Mesodermal cell (in vitro differentiated cells): ENCODE measurements around the gene SLC4A2. TPM values are rescaled to one million over a fixed set of nuclear protein-coding genes. Genes with fewer than 3 reads are reported as not detected.
A peak's percentile ranks its signal among the peaks of the same experiment; 100 is the strongest.
"Not testable (repeated sequence)": the region's sequence is repeated elsewhere in the genome, so short reads cannot be mapped to it uniquely, and the experiment has no call there.

Source experiments
- H3K27ac ChIP-seq: 2 replicates; pipeline ENCODE4 v1.7.0; 2013; ENCODE audit warnings: mild to moderate bottlenecking, low read depth, low read length, moderate library complexity; ENCODE audit not compliant: severe bottlenecking
- H3K36me3 ChIP-seq: 2 replicates; pipeline ENCODE4 v1.7.1; 2013; ENCODE audit warnings: mild to moderate bottlenecking, low read length, moderate library complexity; ENCODE audit not compliant: control insufficient read depth, insufficient read depth
- H3K4me1 ChIP-seq: one replicate; pipeline ENCODE4 v1.7.1; 2013; ENCODE audit warnings: mild to moderate bottlenecking, low read length; ENCODE audit not compliant: insufficient read depth, control insufficient read depth, poor library complexity, severe bottlenecking
- H3K4me3 ChIP-seq: 2 replicates; pipeline ENCODE4 v1.7.0; 2013; ENCODE audit warnings: low read length, control low read depth, mild to moderate bottlenecking; ENCODE audit not compliant: insufficient read depth, poor library complexity, severe bottlenecking; ENCODE audit errors: extremely low read depth
- H3K9me3 ChIP-seq: 2 replicates; pipeline ENCODE4 v1.7.1; 2013; ENCODE audit warnings: mild to moderate bottlenecking, low read length, moderate library complexity; ENCODE audit not compliant: control insufficient read depth
- WGBS, 2 experiments: methylation state at CpG; one replicate each; pipeline ENCODE4 v1.1.5; 2013; ENCODE audit warnings: missing lambda C conversion rate in 2 of 2; ENCODE audit not compliant: insufficient coverage in 2 of 2; 5-methylcytosine and 5-hydroxymethylcytosine counted together
- polyA plus RNA-seq, 2 experiments: library from polyadenylated mRNA; stranded (reverse); fragments of 50-300 nt; gene quantifications; one replicate each; pipeline ENCODE4 v1.2.3, GENCODE V29; 2013

SLC4A2 gene, protein sequence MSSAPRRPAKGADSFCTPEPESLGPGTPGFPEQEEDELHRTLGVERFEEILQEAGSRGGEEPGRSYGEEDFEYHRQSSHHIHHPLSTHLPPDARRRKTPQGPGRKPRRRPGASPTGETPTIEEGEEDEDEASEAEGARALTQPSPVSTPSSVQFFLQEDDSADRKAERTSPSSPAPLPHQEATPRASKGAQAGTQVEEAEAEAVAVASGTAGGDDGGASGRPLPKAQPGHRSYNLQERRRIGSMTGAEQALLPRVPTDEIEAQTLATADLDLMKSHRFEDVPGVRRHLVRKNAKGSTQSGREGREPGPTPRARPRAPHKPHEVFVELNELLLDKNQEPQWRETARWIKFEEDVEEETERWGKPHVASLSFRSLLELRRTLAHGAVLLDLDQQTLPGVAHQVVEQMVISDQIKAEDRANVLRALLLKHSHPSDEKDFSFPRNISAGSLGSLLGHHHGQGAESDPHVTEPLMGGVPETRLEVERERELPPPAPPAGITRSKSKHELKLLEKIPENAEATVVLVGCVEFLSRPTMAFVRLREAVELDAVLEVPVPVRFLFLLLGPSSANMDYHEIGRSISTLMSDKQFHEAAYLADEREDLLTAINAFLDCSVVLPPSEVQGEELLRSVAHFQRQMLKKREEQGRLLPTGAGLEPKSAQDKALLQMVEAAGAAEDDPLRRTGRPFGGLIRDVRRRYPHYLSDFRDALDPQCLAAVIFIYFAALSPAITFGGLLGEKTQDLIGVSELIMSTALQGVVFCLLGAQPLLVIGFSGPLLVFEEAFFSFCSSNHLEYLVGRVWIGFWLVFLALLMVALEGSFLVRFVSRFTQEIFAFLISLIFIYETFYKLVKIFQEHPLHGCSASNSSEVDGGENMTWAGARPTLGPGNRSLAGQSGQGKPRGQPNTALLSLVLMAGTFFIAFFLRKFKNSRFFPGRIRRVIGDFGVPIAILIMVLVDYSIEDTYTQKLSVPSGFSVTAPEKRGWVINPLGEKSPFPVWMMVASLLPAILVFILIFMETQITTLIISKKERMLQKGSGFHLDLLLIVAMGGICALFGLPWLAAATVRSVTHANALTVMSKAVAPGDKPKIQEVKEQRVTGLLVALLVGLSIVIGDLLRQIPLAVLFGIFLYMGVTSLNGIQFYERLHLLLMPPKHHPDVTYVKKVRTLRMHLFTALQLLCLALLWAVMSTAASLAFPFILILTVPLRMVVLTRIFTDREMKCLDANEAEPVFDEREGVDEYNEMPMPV
- 77.0 TPM for polyA plus RNA-seq (2013, experiment 1 of 2)
- polyA plus RNA-seq (2013, experiment 2 of 2): 68.0 TPM

DNA sequence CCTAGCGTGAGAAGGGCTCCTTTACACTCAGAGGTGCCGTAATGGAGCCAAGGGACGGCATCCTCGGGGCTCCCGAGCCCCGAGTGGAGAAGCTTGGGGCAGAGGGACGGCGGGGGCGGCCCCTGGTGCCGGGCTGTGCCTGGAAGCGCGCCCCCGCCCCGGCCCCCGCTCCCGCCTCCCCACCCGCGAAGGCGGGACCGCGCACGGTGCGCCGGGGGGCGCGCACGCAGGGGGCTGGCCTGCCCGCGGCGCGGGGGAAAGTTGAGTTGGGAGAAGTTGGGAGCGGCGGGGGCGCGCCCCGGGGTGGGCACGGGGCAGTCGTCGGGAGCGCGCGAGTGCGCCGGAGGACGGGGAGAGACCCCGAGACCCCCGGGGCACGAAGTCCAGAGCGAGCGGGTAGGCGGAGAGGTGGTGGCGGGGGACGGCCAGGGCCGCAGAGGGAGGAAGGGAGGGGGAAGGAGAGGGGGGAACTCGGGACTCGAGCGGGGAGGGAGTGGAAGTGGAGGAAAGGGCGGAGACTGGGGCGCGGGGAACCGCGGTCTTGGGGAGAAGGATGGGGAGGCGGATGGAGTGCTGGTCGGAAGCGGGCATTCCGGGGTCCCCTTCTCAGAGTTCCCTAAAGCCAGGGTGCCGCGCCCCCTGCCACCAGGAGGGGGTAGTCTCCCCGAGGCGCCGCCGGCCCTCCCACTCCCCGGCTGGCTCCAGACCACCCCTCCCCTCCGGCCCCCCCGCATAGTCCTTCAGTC, at the start of gene SLC4A2:
TSS of gene SLC4A2 (plus strand) at position 223 of the 746 bp plus-strand sequence. CDS start 2,399 bp downstream, outside the sequence.
- Histone ChIP-seq H3K36me3 (peaks cover 22% of the 10 kb centered on the region), H3K4me3 (peak within 1 kb of the TSS; percentile 85), H3K9me3 (no peaks in the 10 kb centered on the region), H3K4me1 (peaks cover 40% of the 10 kb centered on the region), H3K27ac (peak within 1 kb of the TSS; percentile 96)
- 0 to 1% methylated on average over 9 to 44 of the region's 75 CpGs for WGBS, 2 experiments

DNA sequence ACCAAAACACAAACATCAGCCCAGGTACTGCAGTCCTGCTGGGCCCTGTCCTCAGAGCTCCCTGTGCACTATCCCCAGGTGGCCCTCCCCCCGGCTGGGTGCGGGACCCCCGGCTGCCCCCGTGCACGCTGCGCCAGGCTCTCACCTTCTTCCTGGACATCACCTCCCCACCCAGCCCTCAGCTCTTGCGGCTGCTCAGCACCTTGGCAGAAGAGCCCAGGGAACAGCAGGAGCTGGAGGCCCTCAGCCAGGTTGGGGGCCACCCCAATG, 49.4 kb upstream of the SLC4A2 start:
- 33 to 80% methylated on average over 2 to 4 of the region's 7 CpGs for WGBS, 2 experiments
- peak overlapping the region; percentile 30 for H3K4me3 ChIP-seq

DNA sequence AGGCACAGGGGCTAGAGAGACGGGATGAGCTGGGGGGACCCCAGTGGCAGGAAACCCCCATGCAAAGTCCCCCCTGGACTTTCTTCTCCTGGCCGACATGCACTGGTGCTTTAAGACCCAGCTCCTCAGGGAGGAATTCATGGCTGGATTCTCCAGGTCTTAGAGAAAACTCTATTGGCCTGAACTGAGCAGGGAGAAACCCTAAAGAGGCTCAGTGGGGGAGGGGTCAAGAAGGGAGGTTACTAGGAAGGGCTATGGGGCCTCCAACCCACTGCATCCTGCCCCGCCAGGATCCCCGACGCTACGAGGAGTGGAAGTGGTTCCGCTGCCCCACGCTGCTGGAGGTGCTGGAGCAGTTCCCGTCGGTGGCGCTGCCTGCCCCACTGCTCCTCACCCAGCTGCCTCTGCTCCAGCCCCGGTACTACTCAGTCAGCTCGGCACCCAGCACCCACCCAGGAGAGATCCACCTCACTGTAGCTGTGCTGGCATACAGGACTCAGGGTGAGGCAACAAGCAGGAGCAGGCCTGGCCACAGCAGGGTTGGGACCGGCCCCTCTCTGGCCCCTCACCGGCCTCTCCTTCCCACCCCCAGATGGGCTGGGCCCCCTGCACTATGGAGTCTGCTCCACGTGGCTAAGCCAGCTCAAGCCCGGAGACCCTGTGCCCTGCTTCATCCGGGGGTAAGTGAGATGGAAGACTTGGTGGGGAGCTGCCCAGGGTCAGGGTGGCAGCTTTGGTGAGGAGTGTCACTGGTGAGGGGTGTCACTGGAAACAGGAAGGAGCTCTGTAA, 48.9 kb upstream of the SLC4A2 start:
- Histone ChIP-seq H3K4me3 (peak overlapping the region; percentile 30), H3K27ac (peak overlapping the region; percentile 67), H3K9me3 (no peaks in the 10 kb centered on the region), H3K36me3 (peaks cover 7% of the 10 kb centered on the region), H3K4me1 (peaks cover 48% of the 10 kb centered on the region)
- WGBS, 2 experiments: 28 to 32% methylated on average over 13 to 16 of the region's 18 CpGs

More for the DNA sequence above, 49.4 kb upstream of the SLC4A2 start:
- H3K9me3 ChIP-seq: no peaks in the 10 kb centered on the region
- H3K27ac ChIP-seq: peak overlapping the region; percentile 67
- H3K36me3 ChIP-seq: peaks cover 6% of the 10 kb centered on the region
- peaks cover 48% of the 10 kb centered on the region for H3K4me1 ChIP-seq

DNA sequence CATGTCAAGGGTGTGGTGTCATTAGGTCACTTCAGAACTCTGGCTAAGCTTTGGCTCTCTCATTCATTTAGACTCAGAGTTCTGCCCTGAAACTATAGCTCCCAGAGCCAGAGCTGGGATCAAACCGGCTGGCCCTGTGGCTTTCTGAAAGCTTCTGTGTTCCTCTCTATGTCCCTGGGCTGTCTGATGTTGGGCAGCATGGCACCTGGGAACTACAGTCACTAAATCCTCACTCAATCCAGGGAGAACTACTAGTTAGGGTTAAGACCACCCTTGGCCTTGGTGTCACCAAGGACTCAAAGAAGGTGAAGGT, 48.3 kb upstream of the SLC4A2 start:
- Histone ChIP-seq H3K36me3 (peaks cover 7% of the 10 kb centered on the region), H3K9me3 (no peaks in the 10 kb centered on the region), H3K4me3 (peak overlapping the region; percentile 30), H3K4me1 (peaks cover 48% of the 10 kb centered on the region), H3K27ac (peak overlapping the region; percentile 67)
- 45% methylated on average over 1 of the region's 1 CpG; no CpG with 5 or more reads in 1 of the 2 experiments for WGBS, 2 experiments

DNA sequence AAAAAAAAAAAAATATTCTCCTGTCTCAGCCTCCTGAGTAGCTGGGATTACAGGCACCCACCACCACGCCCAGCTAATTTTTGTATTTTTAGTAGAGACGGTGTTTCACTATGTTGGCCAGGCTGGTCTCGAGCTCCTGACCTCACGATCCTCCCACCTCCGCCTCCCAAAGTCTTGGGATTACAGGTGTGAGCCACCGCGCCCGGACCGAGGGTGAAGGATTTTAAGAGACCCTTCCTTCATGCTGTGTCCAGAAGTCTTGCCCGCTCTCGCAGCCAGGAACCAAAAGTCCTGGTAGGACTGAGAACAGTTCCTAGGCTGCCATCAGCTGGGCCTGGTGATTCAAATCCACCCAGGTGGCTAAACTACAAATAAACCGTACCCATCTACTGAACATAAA, 47.8 kb upstream of the SLC4A2 start:
- peaks cover 48% of the 10 kb centered on the region for H3K4me1 ChIP-seq
- not testable (repeated sequence) for H3K27ac ChIP-seq, H3K4me3 ChIP-seq, H3K9me3 ChIP-seq, H3K36me3 ChIP-seq
- 81 to 88% methylated on average over 7 to 10 of the region's 12 CpGs for WGBS, 2 experiments

DNA sequence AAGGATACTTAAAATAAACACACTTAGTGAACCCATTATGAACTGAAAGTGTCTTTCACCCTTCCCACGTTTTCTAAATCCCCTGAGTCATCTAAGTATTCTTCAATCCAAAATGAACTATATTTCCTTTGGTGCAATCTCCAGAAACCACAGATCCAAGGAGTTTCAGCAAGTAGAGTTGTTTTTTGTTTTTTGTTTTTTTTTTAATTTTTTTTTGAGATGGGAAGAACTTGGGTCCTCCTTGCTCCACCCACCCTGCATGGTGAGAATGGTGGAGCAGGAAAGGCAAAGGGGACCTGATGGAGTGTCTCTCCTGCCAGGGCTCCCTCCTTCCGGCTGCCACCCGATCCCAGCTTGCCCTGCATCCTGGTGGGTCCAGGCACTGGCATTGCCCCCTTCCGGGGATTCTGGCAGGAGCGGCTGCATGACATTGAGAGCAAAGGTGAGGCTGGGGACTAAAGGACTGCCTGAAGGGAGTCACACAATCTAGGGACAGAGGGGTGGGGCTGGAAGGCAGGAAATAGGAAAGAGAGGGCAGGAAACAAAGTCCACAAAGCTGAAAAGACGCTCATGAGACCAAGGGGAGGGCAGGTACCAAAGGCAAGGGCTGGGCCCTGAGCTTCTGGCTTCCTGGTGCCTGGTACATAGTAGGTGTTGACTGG, 47.2 kb upstream of the SLC4A2 start:
- 82 to 84% methylated on average over 3 to 5 of the region's 6 CpGs for WGBS, 2 experiments
- Histone ChIP-seq H3K4me3 (no peak overlapping the region), H3K27ac (no peak overlapping the region), H3K9me3 (no peaks in the 10 kb centered on the region), H3K4me1 (peaks cover 45% of the 10 kb centered on the region), H3K36me3 (peaks cover 7% of the 10 kb centered on the region)

DNA sequence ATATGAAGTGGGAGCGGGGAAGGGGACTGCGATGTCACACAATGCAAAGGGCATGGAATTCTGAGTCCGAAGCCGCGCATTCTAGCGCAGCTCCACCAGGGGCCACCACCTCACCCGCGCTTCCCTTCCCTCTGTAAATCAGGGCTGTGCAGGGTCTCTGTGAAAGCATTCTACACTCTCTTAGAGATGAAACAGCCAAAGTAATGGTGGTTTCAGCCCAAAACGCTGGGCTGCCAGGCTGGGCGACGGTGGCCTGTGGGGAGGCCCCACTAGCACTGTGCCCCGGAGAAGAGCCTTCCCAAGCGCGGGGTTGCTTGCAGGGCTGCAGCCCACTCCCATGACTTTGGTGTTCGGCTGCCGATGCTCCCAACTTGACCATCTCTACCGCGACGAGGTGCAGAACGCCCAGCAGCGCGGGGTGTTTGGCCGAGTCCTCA, 46.5 kb upstream of the SLC4A2 start:
- no peaks in the 10 kb centered on the region for H3K9me3 ChIP-seq
- H3K4me1 ChIP-seq: peaks cover 37% of the 10 kb centered on the region
- H3K4me3 ChIP-seq: no peak overlapping the region
- peaks cover 7% of the 10 kb centered on the region for H3K36me3 ChIP-seq
- H3K27ac ChIP-seq: no peak overlapping the region
- WGBS, 2 experiments: 49 to 50% methylated on average over 20 to 23 of the region's 23 CpGs

DNA sequence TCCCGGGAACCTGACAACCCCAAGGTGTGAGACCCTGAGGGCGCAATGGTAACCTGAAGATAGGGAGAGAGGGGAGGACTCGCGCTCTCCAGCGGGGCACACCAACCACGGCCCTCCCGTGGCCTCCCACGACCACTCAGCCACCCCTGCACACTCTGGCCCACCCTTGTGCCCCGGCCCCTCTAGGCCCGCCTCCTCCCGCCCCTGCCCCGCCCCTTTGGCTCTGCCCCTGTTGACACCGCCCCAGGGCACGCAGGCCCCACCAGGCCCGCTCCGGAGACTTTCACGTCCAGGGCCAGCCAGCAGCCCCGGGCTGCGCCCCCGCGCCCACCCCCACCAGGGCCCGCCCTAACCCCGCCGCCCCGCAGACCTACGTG, 46.0 kb upstream of the SLC4A2 start:
- H3K36me3 ChIP-seq: peaks cover 7% of the 10 kb centered on the region
- peaks cover 33% of the 10 kb centered on the region for H3K4me1 ChIP-seq
- H3K4me3 ChIP-seq: no peak overlapping the region
- WGBS, 2 experiments: 77% methylated on average over 13 to 21 of the region's 26 CpGs
- H3K9me3 ChIP-seq: no peaks in the 10 kb centered on the region
- H3K27ac ChIP-seq: no peak overlapping the region

DNA sequence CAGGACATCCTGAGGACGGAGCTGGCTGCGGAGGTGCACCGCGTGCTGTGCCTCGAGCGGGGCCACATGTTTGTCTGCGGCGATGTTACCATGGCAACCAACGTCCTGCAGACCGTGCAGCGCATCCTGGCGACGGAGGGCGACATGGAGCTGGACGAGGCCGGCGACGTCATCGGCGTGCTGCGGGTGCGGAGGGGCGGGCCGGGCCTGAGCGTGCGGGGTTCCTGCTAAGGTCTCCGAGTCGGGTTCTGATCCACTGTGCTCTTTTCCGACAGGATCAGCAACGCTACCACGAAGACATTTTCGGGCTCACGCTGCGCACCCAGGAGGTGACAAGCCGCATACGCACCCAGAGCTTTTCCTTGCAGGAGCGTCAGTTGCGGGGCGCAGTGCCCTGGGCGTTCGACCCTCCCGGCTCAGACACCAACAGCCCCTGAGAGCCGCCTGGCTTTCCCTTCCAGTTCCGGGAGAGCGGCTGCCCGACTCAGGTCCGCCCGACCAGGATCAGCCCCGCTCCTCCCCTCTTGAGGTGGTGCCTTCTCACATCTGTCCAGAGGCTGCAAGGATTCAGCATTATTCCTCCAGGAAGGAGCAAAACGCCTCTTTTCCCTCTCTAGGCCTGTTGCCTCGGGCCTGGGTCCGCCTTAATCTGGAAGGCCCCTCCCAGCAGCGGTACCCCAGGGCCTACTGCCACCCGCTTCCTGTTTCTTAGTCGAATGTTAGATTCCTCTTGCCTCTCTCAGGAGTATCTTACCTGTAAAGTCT, 45.5 kb upstream of the SLC4A2 start:
- no peak overlapping the region for H3K27ac ChIP-seq
- H3K9me3 ChIP-seq: no peaks in the 10 kb centered on the region
- H3K36me3 ChIP-seq: peaks cover 7% of the 10 kb centered on the region
- no peak overlapping the region for H3K4me3 ChIP-seq
- 80 to 84% methylated on average over 47 to 52 of the region's 55 CpGs for WGBS, 2 experiments
- peaks cover 33% of the 10 kb centered on the region for H3K4me1 ChIP-seq
